Thyroid gland (tissue), 4 donors: ENCODE measurements around the gene NSMCE1.

ENCODE experiments used
- POLR2A ChIP-seq, 2 donors: fragments of 450-650 bp; IDR thresholded peaks; one replicate each; pipeline ENCODE4 v1.6.1; 2017; ENCODE audit warnings: antibody characterized with exemption in 2 of 2, mild to moderate bottlenecking in 2 of 2, moderate library complexity in 1 of 2
- TF ChIP-seq, protein P1 (sequence below), 6 experiments: fragments of 200-600 bp in 3 of 6; fragments of 450-650 bp in 3 of 6; sonication (generic) in 3 of 6; IDR thresholded peaks; one replicate each; pipeline ENCODE4 v1.5.1; 2016 to 2019; ENCODE audit warnings: antibody characterized with exemption in 6 of 6, mild to moderate bottlenecking in 2 of 6, inconsistent platforms in 1 of 6, moderate library complexity in 1 of 6

DNA sequence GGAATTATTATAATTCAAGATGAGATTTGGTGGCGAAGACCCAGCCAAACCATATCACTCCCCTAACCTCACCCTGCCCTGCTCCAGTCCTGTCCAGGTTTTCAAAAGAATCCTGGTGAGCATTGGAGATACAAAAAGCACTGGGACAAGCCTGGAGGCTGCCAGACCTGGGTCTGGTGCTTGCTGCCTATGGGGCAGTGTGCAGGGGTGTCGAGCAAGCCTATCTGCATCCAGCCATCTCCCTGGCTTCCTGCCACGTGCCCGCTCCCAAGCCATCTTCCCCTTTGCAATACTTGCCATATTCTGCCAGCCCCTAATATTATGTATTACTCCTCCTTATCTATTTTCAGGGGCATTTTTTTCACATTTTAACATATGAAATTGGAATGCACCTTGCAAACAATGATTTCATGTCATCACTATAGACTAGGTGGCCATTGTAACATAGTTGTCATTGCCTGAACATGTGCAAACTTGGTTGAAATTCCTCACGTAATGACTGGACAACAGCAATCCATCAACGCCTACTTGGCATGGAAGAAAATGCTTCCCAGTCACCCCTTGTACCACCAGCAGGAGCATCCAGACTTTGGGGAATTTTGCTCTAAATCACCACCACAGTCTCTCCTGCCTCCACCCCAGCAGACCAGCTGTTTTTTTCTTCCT lies 73.4 kb downstream of the NSMCE1 start:
- TF ChIP-seq, protein P1, sequence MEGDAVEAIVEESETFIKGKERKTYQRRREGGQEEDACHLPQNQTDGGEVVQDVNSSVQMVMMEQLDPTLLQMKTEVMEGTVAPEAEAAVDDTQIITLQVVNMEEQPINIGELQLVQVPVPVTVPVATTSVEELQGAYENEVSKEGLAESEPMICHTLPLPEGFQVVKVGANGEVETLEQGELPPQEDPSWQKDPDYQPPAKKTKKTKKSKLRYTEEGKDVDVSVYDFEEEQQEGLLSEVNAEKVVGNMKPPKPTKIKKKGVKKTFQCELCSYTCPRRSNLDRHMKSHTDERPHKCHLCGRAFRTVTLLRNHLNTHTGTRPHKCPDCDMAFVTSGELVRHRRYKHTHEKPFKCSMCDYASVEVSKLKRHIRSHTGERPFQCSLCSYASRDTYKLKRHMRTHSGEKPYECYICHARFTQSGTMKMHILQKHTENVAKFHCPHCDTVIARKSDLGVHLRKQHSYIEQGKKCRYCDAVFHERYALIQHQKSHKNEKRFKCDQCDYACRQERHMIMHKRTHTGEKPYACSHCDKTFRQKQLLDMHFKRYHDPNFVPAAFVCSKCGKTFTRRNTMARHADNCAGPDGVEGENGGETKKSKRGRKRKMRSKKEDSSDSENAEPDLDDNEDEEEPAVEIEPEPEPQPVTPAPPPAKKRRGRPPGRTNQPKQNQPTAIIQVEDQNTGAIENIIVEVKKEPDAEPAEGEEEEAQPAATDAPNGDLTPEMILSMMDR (IDR thresholded peaks at IDR 0.05): no peak
- no peak for TF ChIP-seq POLR2A (IDR thresholded peaks at IDR 0.05)
